ENCODE measurements around the gene CLSTN1. TPM values are rescaled to one million over a fixed set of nuclear protein-coding genes. Genes with fewer than 3 reads are reported as not detected.

The CLSTN1 gene
- total RNA-seq, 1 experiment from 2014 or later, result 100 TPM

DNA sequence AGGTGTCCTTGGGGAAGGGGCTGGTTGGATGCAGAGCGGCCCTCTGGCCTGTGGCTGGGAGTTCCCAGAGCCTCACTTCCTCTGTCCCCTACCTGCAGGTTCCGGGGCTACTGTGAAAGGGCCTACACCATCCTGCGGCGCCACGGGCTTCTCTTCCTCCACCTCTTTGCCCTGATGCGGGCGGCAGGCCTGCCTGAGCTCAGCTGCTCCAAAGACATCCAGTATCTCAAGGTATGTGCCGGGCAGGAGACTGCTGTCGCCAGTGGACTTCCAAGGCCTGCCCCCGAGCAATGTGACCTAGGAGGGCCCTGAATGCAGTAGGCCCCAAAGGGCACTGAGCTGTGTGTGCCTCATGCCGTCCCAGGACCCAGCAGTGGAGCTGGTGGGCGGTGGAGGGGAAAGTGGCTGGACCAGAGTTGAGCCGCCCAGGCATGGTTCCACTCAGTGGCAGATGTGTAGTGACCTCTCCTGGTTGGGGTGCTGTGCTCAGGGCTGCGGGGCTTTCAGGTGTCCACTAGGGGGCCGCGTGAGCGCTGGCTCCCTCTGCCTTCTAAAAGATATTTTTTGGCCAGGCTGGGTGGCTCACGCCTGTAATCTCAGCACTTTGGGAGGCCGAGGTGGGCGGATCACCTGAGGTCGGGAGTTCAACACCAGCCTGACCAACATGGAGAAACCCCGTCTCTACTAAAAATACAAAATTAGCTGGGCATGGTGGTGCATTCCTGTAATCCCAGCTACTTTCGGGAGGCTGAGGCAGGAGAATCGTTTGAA lies 98.9 kb downstream of the CLSTN1 start:
- H3K23me2 ChIP-seq (ENCODE audit: insufficient read length, low read depth, low read length, poor library complexity, severe bottlenecking), result no peaks in the 10 kb centered on the region

More for the DNA sequence above, 98.9 kb downstream of the CLSTN1 start:
- no peak overlapping the region for H4K5ac ChIP-seq (ENCODE audit: insufficient read length, low read depth, low read length)
- H3K18ac ChIP-seq (ENCODE audit: insufficient read length, low read depth, low read length), result no peak overlapping the region
- H2BK15ac ChIP-seq (ENCODE audit: low read depth, low read length), result no peak overlapping the region
- H3T11ph ChIP-seq (ENCODE audit: low read length), result no peak overlapping the region
- H3K27ac ChIP-seq (ENCODE audit: insufficient read length, low read depth, low read length), result no peak overlapping the region
- no peaks in the 10 kb centered on the region for H4K20me1 ChIP-seq (ENCODE audit: control insufficient read depth, insufficient read depth, insufficient read length)
- no peak overlapping the region; a peak in 1 of 7 replicates for H3K27ac Mint-ChIP-seq
- H3K9me3 ChIP-seq (ENCODE audit: control insufficient read depth, low read depth, low read length), result no peaks in the 10 kb centered on the region
- no peak overlapping the region for H2BK12ac ChIP-seq (ENCODE audit: insufficient read length, low read depth, low read length)
- no peak overlapping the region for H3K4me3 Mint-ChIP-seq
- no CpG with 5 or more reads among the region's 24 CpGs for WGBS (ENCODE audit: extremely low coverage, insufficient read length, low lambda C conversion rate)
- no peaks in the 10 kb centered on the region for H3K4me1 ChIP-seq (ENCODE audit: insufficient read depth, low read length)
- H3K4me1 Mint-ChIP-seq, result peaks cover 2 to 8% of the 10 kb centered on the region in 2 experiments; a peak in 3 of 4 replicates
- no peak overlapping the region for H3K9ac ChIP-seq (ENCODE audit: extremely low read depth, insufficient read length, low read length)
- H3K27me3 ChIP-seq (ENCODE audit: insufficient read depth, low read length), result no peaks in the 10 kb centered on the region
- H2AFZ ChIP-seq (ENCODE audit: low read length), result no peak overlapping the region
- no peaks in the 10 kb centered on the region for H3K79me2 ChIP-seq (ENCODE audit: insufficient read depth, low read length)
- no peak overlapping the region for H3K4ac ChIP-seq (ENCODE audit: low read depth, low read length)
- no peak overlapping the region for H2BK20ac ChIP-seq (ENCODE audit: low read depth, low read length, poor library complexity, severe bottlenecking)
- no peak overlapping the region for H3K23ac ChIP-seq (ENCODE audit: insufficient read length, low read depth, low read length)
- H4K91ac ChIP-seq (ENCODE audit: insufficient read length, low read depth, low read length), result no peak overlapping the region
- H3K36me3 Mint-ChIP-seq (ENCODE audit: insufficient read depth in 1 of 3, low read depth in 3 of 3), result peaks cover 30 to 51% (median 46%) of the 10 kb centered on the region in 3 experiments
- H2BK120ac ChIP-seq (ENCODE audit: low read depth, low read length, poor library complexity, severe bottlenecking), result no peak overlapping the region
- H3K4me2 ChIP-seq (ENCODE audit: insufficient read depth, insufficient read length, low read length), result no peak overlapping the region
- H4K8ac ChIP-seq (replicated peaks; ENCODE audit: insufficient read length, low read depth, low read length), result no peak overlapping the region
- peak; percentile 89 for DNase-seq
- no peak overlapping the region for H3K14ac ChIP-seq (ENCODE audit: insufficient read depth, low read length)
- H3K9me3 Mint-ChIP-seq, result peaks cover 6% of the 10 kb centered on the region in 2 experiments; a peak in 4 of 5 replicates
- H3K27me3 Mint-ChIP-seq (ENCODE audit: low read depth), result no peaks in the 10 kb centered on the region; the same call in 1 of the 2 replicates
- TF ChIP-seq, protein P1, sequence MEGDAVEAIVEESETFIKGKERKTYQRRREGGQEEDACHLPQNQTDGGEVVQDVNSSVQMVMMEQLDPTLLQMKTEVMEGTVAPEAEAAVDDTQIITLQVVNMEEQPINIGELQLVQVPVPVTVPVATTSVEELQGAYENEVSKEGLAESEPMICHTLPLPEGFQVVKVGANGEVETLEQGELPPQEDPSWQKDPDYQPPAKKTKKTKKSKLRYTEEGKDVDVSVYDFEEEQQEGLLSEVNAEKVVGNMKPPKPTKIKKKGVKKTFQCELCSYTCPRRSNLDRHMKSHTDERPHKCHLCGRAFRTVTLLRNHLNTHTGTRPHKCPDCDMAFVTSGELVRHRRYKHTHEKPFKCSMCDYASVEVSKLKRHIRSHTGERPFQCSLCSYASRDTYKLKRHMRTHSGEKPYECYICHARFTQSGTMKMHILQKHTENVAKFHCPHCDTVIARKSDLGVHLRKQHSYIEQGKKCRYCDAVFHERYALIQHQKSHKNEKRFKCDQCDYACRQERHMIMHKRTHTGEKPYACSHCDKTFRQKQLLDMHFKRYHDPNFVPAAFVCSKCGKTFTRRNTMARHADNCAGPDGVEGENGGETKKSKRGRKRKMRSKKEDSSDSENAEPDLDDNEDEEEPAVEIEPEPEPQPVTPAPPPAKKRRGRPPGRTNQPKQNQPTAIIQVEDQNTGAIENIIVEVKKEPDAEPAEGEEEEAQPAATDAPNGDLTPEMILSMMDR (conservative IDR thresholded peaks at IDR 0.05), result peak; percentile 97
- no peak overlapping the region for H3K56ac ChIP-seq (ENCODE audit: insufficient read length, low read depth, low read length)
- no peaks in the 10 kb centered on the region for H3K79me1 ChIP-seq (ENCODE audit: insufficient read depth, low read depth, low read length, poor library complexity, severe bottlenecking)
- H2AK5ac ChIP-seq (ENCODE audit: insufficient read length, low read length), result no peak overlapping the region
- H2BK5ac ChIP-seq (ENCODE audit: insufficient read length, low read length), result no peak overlapping the region
